ENCODE results near the gene DISP2. TPM values are rescaled to one million over a fixed set of nuclear protein-coding genes. Genes with fewer than 3 reads are reported as not detected.

DISP2 gene
- total and polyA plus RNA-seq, 9 of the 15 experiments (the other 6 are each of a cell fraction or from before 2014, with no cell fraction given), result 0.06 to 0.89 (median 0.15) TPM; not detected in 1

DNA sequence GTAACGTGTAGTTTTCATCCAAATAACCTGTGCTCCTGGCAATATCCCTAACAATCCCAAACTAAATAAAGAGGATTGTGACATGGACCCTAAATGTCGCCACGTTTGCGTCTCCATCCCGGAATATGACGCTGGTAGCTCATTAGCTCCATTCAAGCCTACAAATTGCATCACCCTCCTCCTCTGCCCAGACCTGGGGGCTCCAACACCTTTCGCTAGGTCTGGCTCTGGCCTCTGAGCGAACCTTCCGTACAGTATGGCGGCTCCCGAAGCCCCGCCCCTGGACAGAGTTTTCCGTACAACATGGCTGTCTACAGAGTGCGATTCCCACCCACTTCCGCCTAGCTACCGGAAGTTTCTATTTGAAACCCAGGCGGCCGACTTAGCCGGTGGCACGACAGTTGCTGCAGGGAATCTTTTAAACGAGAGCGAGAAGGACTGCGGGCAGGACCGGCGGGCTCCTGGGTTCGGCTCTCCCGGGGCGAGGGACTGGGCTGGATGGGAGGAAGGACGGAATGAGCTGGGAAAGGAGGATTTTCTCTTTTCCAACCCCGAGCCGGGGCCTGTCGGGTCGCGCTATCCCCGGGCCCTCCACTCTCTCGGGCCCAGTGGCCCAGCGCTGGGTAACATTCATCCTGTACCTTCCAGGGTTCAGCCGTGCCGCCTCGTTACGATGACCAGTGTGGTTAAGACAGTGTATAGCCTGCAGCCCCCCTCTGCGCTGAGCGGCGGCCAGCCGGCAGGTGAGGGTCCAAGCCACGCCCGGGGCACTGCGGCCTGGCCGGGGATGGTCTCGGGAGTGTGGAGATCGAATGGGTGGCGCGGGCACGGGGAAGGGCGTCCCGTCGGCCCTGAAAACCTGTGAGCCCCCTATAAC is 24.8 kb downstream of the DISP2 start, which contains the start of gene KNSTRN (continued):
- peak; percentile 84 for TF ChIP-seq RBBP5 (IDR thresholded peaks at IDR 0.05; ENCODE audit: borderline replicate concordance, insufficient read depth, low read length, poor library complexity, severe bottlenecking)
- TF ChIP-seq TARDBP (IDR thresholded peaks at IDR 0.05), result no peak
- TF ChIP-seq ZNF507 (tag; conservative IDR thresholded peaks at IDR 0.05), result no peak
- TF ChIP-seq MTA3 (IDR thresholded peaks at IDR 0.05; ENCODE audit: borderline replicate concordance), result no peak
- TF ChIP-seq SMARCA4 (IDR thresholded peaks at IDR 0.05), result no peak
- TF ChIP-seq NFE2 (IDR thresholded peaks at IDR 0.05; ENCODE audit: low read depth), result no peak
- peak in 1 of 2 experiments; percentile 93; a peak in 2 of 4 replicates for TF ChIP-seq CSDE1 (IDR thresholded peaks at IDR 0.05)
- no peak for TF ChIP-seq BCL6 (CRISPR knock-in tag; IDR thresholded peaks at IDR 0.05)
- peak; percentile 62 for TF ChIP-seq CXXC5 (CRISPR knock-in tag; IDR thresholded peaks at IDR 0.05)
- TF ChIP-seq MGA (IDR thresholded peaks at IDR 0.05), result peak; percentile 85
- TF ChIP-seq, protein P1, sequence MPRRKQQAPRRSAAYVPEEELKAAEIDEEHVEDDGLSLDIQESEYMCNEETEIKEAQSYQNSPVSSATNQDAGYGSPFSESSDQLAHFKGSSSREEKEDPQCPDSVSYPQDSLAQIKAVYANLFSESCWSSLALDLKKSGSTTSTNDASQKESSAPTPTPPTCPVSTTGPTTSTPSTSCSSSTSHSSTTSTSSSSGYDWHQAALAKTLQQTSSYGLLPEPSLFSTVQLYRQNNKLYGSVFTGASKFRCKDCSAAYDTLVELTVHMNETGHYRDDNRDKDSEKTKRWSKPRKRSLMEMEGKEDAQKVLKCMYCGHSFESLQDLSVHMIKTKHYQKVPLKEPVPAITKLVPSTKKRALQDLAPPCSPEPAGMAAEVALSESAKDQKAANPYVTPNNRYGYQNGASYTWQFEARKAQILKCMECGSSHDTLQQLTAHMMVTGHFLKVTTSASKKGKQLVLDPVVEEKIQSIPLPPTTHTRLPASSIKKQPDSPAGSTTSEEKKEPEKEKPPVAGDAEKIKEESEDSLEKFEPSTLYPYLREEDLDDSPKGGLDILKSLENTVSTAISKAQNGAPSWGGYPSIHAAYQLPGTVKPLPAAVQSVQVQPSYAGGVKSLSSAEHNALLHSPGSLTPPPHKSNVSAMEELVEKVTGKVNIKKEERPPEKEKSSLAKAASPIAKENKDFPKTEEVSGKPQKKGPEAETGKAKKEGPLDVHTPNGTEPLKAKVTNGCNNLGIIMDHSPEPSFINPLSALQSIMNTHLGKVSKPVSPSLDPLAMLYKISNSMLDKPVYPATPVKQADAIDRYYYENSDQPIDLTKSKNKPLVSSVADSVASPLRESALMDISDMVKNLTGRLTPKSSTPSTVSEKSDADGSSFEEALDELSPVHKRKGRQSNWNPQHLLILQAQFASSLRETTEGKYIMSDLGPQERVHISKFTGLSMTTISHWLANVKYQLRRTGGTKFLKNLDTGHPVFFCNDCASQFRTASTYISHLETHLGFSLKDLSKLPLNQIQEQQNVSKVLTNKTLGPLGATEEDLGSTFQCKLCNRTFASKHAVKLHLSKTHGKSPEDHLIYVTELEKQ (CRISPR knock-in tag; IDR thresholded peaks at IDR 0.05), result no peak
- TF ChIP-seq CBX5 (IDR thresholded peaks at IDR 0.05; ENCODE audit: borderline replicate concordance, low read depth), result no peak

Data from K562 (cell line).